IMR-90 (cell line): ENCODE data around the gene B4GALNT3. TPM values are rescaled to one million over a fixed set of nuclear protein-coding genes. Genes with fewer than 3 reads are reported as not detected.

ENCODE experiments used
- ATAC-seq: fragments of 200-7000 bp; cut with Tn5 transposase; 2 replicates; pipeline ENCODE4 v1.9.1; 2020; ENCODE audit warnings: low read depth, mild to moderate bottlenecking, moderate library complexity
- BruUV-seq: library from RNA; stranded (reverse); fragments of 400-500 nt; replicated peaks from 2 replicates; lab custom pipeline; 2021; lab: Mats Ljungman, UMichigan
- CTCF ChIA-PET: fragments of 300-600 bp; formaldehyde crosslinking; extraction: SDS; loops from one replicate; lab custom pipeline; 2021; ENCODE audit warnings: antibody characterized with exemption; lab: Yijun Ruan, JAX
- POLR2A ChIA-PET: fragments of 300-600 bp; sonication (Branson Sonifier 250); formaldehyde crosslinking; loops from one replicate; lab custom pipeline; 2022; ENCODE audit warnings: antibody characterized with exemption; ENCODE audit not compliant: unreplicated experiment; lab: Charles Lee
- DNase-seq: peaks from one replicate; pipeline ENCODE4 v3.0.0; 2013
- H2AFZ ChIP-seq: replicated peaks from 2 replicates; pipeline ENCODE3; 2013; ENCODE audit warnings: low read length, mild to moderate bottlenecking; ENCODE audit not compliant: poor library complexity
- H2AK5ac ChIP-seq: 2 replicates; pipeline ENCODE4 v1.6.1; 2013; ENCODE audit warnings: low read depth, low read length, inconsistent platforms
- H2AK9ac ChIP-seq: replicated peaks from 2 replicates; pipeline ENCODE3; 2013; ENCODE audit warnings: mild to moderate bottlenecking, low read depth, low read length, moderate library complexity; ENCODE audit not compliant: poor library complexity
- H2BK120ac ChIP-seq: 2 replicates; pipeline ENCODE4 v1.6.1; 2013; ENCODE audit warnings: low read depth, low read length, inconsistent platforms
- H2BK15ac ChIP-seq: 3 replicates; pipeline ENCODE4 v1.6.1; 2013; ENCODE audit warnings: low read depth, low read length, inconsistent platforms
- H2BK20ac ChIP-seq: 2 replicates; pipeline ENCODE4 v1.6.1; 2013; ENCODE audit warnings: low read depth, mild to moderate bottlenecking, inconsistent platforms, low read length, moderate library complexity
- H2BK5ac ChIP-seq: 2 replicates; pipeline ENCODE4 v1.6.1; 2013; ENCODE audit warnings: mild to moderate bottlenecking, low read depth, low read length, inconsistent platforms; ENCODE audit not compliant: poor library complexity, severe bottlenecking
- H3K14ac ChIP-seq: replicated peaks from 2 replicates; pipeline ENCODE4 v1.6.1; 2013; ENCODE audit warnings: low read depth, low read length, inconsistent platforms
- H3K18ac ChIP-seq: 2 replicates; pipeline ENCODE4 v1.6.1; 2013; ENCODE audit warnings: low read depth, low read length, control low read depth
- H3K23ac ChIP-seq: 2 replicates; pipeline ENCODE4 v1.6.1; 2013; ENCODE audit warnings: low read depth, low read length, inconsistent platforms
- H3K27ac ChIP-seq: 2 replicates; pipeline ENCODE4 v1.5.1; 2013; ENCODE audit warnings: mild to moderate bottlenecking, control low read depth, low read length; ENCODE audit not compliant: insufficient read depth
- H3K27me3 ChIP-seq: 2 replicates; pipeline ENCODE4 v1.6.1; 2013; ENCODE audit warnings: low read length; ENCODE audit not compliant: control insufficient read depth, insufficient read depth
- H3K36me3 ChIP-seq: 2 replicates; pipeline ENCODE4 v1.6.1; 2013; ENCODE audit warnings: low read length, mixed read lengths; ENCODE audit not compliant: control insufficient read depth, insufficient read depth
- H3K4ac ChIP-seq: 2 replicates; pipeline ENCODE4 v1.6.1; 2013; ENCODE audit warnings: low read depth, low read length, inconsistent platforms
- H3K4me1 ChIP-seq: 2 replicates; pipeline ENCODE4 v1.6.1; 2013; ENCODE audit warnings: low read length, mixed read lengths; ENCODE audit not compliant: control insufficient read depth, insufficient read depth
- H3K4me2 ChIP-seq: 2 replicates; pipeline ENCODE4 v1.6.1; 2013; ENCODE audit warnings: low read depth, mild to moderate bottlenecking, control low read depth, low read length, moderate library complexity
- H3K4me3 ChIP-seq: 2 replicates; pipeline ENCODE4 v1.5.1; 2013; ENCODE audit warnings: low read depth, mild to moderate bottlenecking, control low read depth, low read length, moderate library complexity; ENCODE audit not compliant: insufficient read depth
- H3K56ac ChIP-seq: 2 replicates; pipeline ENCODE4 v1.6.1; 2013; ENCODE audit warnings: low read length, inconsistent platforms; ENCODE audit not compliant: insufficient read depth; ENCODE audit errors: extremely low read depth
- H3K79me1 ChIP-seq, 2 experiments: 2 replicates each; pipeline ENCODE4 v1.6.1; 2013; ENCODE audit warnings: low read length in 2 of 2, inconsistent platforms in 1 of 2, low read depth in 1 of 2
- H3K9ac ChIP-seq: 2 replicates; pipeline ENCODE4 v1.6.1; 2013; ENCODE audit warnings: low read depth, low read length, control low read depth
- H3K9me1 ChIP-seq: 2 replicates; pipeline ENCODE4 v1.6.1; 2013; ENCODE audit warnings: low read length, inconsistent platforms; ENCODE audit not compliant: insufficient read depth
- H3K9me3 ChIP-seq: 2 replicates; pipeline ENCODE4 v1.6.1; 2013; ENCODE audit warnings: low read length; ENCODE audit not compliant: control insufficient read depth, insufficient read depth
- H4K20me1 ChIP-seq: 2 replicates; pipeline ENCODE4 v1.6.1; 2013; ENCODE audit warnings: low read length, inconsistent platforms; ENCODE audit not compliant: insufficient read depth
- H4K5ac ChIP-seq: 2 replicates; pipeline ENCODE4 v1.6.1; 2013; ENCODE audit warnings: mild to moderate bottlenecking, low read depth, low read length, control low read depth
- H4K8ac ChIP-seq, 2 experiments: 2 replicates each; pipeline ENCODE4 v1.6.1; 2013; ENCODE audit warnings: low read depth in 2 of 2, low read length in 2 of 2, control low read depth in 1 of 2, inconsistent platforms in 1 of 2
- H4K91ac ChIP-seq: 2 replicates; pipeline ENCODE4 v1.6.1; 2013; ENCODE audit warnings: low read depth, low read length, inconsistent platforms; ENCODE audit not compliant: insufficient read depth
- BHLHE40 ChIP-seq: fragments of 150-350 bp; IDR thresholded peaks from 2 replicates; pipeline ENCODE4 v1.6.1; 2016; ENCODE audit warnings: mild to moderate bottlenecking, low read depth, low read length
- CEBPB ChIP-seq: IDR thresholded peaks from 2 replicates; pipeline ENCODE4 v1.6.1; 2012; ENCODE audit warnings: low read depth, low read length, improper control_type of control experiment
- CHD1 ChIP-seq: IDR thresholded peaks from 2 replicates; pipeline ENCODE4 v1.6.1; 2012; ENCODE audit warnings: low read depth, low read length, improper control_type of control experiment
- FOS ChIP-seq: fragments of 150-350 bp; IDR thresholded peaks from 2 replicates; pipeline ENCODE4 v1.6.1; 2016; ENCODE audit warnings: low read depth, low read length
- MAFK ChIP-seq: IDR thresholded peaks from 2 replicates; pipeline ENCODE4 v1.6.1; 2012; ENCODE audit warnings: low read depth, low read length, improper control_type of control experiment
- MAZ ChIP-seq: IDR thresholded peaks from 2 replicates; pipeline ENCODE4 v1.6.1; 2012; ENCODE audit warnings: low read depth, mild to moderate bottlenecking, low read length, improper control_type of control experiment, moderate library complexity, borderline replicate concordance
- MXI1 ChIP-seq: IDR thresholded peaks from 2 replicates; pipeline ENCODE4 v1.6.1; 2012; ENCODE audit warnings: low read depth, mild to moderate bottlenecking, low read length, moderate library complexity, borderline replicate concordance
- NFE2L2 ChIP-seq: fragments of 150-350 bp; IDR thresholded peaks from 2 replicates; pipeline ENCODE4 v1.6.1; 2016; ENCODE audit warnings: low read depth, mild to moderate bottlenecking, low read length
- POLR2A ChIP-seq: IDR thresholded peaks from 2 replicates; pipeline ENCODE4 v1.6.1; 2012; ENCODE audit warnings: mild to moderate bottlenecking, low read depth, low read length
- RAD21 ChIP-seq: IDR thresholded peaks from 2 replicates; pipeline ENCODE4 v1.6.1; 2012; ENCODE audit warnings: low read length, improper control_type of control experiment
- RCOR1 ChIP-seq: IDR thresholded peaks from 2 replicates; pipeline ENCODE4 v1.6.1; 2012; ENCODE audit warnings: mild to moderate bottlenecking, low read length, improper control_type of control experiment; ENCODE audit not compliant: insufficient replicate concordance
- RFX5 ChIP-seq: IDR thresholded peaks from 2 replicates; pipeline ENCODE4 v1.8.0; 2012; ENCODE audit warnings: low read depth, mild to moderate bottlenecking, low read length, moderate library complexity
- SMC3 ChIP-seq: fragments of 150-350 bp; IDR thresholded peaks from 2 replicates; pipeline ENCODE4 v1.6.1; 2016; ENCODE audit warnings: low read depth, mild to moderate bottlenecking, antibody characterized with exemption, low read length, moderate library complexity
- WGBS, 2 experiments: methylation state at CpG; one replicate each; pipeline versions ENCODE4 v1.1.5 to v1.1.7; 2013; ENCODE audit warnings: missing lambda C conversion rate in 2 of 2; ENCODE audit not compliant: insufficient read length in 1 of 2; ENCODE audit errors: extremely low coverage in 2 of 2; 5-methylcytosine and 5-hydroxymethylcytosine counted together
- dilution Hi-C: fragments of 300-500 bp; cut with HindIII; formaldehyde crosslinking; loops from one replicate; pipeline ENCODE4 v1.14.3; 2018; ENCODE audit warnings: low sequenced_read_pairs; ENCODE audit not compliant: unreplicated experiment
- in situ Hi-C: fragments of 300-500 bp; cut with MboI; formaldehyde crosslinking; loops from 3 replicates; pipeline ENCODE4 v1.14.3; 2019; ENCODE audit warnings: low sequenced_read_pairs, inconsistent platforms, mixed read lengths
- intact Hi-C: fragments of 100-400 bp; cut with micrococcal nuclease; formaldehyde crosslinking; loops from 2 replicates; pipeline ENCODE4 v1.10.0; 2022
- polyA plus RNA-seq, 3 experiments: library from polyadenylated mRNA; depleted of rRNA; stranded (reverse); fragments of >200 nt; gene quantifications; 2 replicates each; pipeline ENCODE4 v1.2.3, GENCODE V29; 2012; ENCODE audit warnings: low replicate concordance in 1 of 3
- total RNA-seq: library from RNA; depleted of rRNA; stranded (reverse); fragments of >200 nt; gene quantifications from 2 replicates; pipeline ENCODE4 v1.2.3, GENCODE V29; 2012
- TF ChIP-seq, protein P1 (sequence below): fragments of 150-350 bp; IDR thresholded peaks from 2 replicates; pipeline ENCODE4 v1.6.1; 2016; ENCODE audit warnings: low read depth, mild to moderate bottlenecking, low read length, moderate library complexity, borderline replicate concordance
- TF ChIP-seq, protein P2 (sequence below): fragments of 150-350 bp; IDR thresholded peaks from 2 replicates; pipeline ENCODE4 v1.6.1; 2017; ENCODE audit warnings: mild to moderate bottlenecking, antibody characterized with exemption, low read length, low read depth
- TF ChIP-seq, protein P3 (sequence below): conservative IDR thresholded peaks from 2 replicates; pipeline ENCODE4 v1.5.1; 2012; ENCODE audit warnings: mild to moderate bottlenecking, low read depth, low read length, improper control_type of control experiment

Gene B4GALNT3
- total and polyA plus RNA-seq, 2 of the 4 experiments (the other 2 are of a cell fraction): not detected

DNA sequence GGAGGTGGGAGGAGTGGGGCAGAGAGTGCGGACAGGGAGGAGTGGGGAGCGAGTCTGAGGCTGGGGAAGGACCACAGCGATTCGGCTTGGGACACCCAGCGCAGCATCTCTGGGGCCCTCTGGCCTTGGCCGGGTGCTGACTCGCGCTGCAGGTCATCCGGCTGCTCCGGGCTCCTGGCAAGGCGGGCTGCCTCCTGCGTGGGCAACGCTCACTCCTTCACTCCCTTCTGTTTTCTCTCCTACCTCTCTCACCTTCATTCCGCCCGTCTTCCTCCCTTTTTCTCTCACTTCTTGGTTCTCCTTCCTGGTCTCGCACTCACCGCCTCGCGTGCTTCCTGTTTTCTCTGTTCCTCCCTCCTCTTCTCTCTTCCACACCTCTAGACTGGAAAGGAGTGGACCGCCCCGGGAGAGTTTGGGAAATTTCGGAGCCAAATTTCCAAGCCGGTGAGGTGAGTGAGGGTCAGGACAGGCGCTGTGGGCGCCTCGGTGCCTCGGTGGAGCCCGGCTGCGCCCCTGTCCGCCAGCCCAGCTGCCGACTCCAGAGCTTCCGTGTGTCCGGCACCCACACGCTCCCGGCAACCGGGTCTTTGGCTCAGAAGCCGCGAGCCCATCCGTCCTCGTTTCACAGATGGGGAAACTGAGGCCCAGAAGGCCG lies 86.7 kb downstream of the B4GALNT3 start:
- no peak overlapping the region; the same call in 1 of the 2 replicates for H3K4me2 ChIP-seq

More for the DNA sequence above, 86.7 kb downstream of the B4GALNT3 start:
- no peak overlapping the region for H3K27ac ChIP-seq
- no peak overlapping the region for H3K23ac ChIP-seq
- H3K56ac ChIP-seq: no peak overlapping the region
- in situ Hi-C loops (no loop called here), intact Hi-C loops (loop anchor here (10.0 kb wide), 1 partner anchor 222 kb away; no protein-coding TSS in a partner anchor), dilution Hi-C loops (no loop called here)
- H4K8ac ChIP-seq: no peak overlapping the region
- no peak overlapping the region for H3K14ac ChIP-seq
- no TSS peak for BruUV-seq
- TF ChIP-seq, protein P1, sequence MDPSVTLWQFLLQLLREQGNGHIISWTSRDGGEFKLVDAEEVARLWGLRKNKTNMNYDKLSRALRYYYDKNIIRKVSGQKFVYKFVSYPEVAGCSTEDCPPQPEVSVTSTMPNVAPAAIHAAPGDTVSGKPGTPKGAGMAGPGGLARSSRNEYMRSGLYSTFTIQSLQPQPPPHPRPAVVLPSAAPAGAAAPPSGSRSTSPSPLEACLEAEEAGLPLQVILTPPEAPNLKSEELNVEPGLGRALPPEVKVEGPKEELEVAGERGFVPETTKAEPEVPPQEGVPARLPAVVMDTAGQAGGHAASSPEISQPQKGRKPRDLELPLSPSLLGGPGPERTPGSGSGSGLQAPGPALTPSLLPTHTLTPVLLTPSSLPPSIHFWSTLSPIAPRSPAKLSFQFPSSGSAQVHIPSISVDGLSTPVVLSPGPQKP: no peak
- no peak for TF ChIP-seq CEBPB
- no peak for TF ChIP-seq FOS
- TF ChIP-seq, protein P2, sequence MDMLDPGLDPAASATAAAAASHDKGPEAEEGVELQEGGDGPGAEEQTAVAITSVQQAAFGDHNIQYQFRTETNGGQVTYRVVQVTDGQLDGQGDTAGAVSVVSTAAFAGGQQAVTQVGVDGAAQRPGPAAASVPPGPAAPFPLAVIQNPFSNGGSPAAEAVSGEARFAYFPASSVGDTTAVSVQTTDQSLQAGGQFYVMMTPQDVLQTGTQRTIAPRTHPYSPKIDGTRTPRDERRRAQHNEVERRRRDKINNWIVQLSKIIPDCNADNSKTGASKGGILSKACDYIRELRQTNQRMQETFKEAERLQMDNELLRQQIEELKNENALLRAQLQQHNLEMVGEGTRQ: no peak
- TF ChIP-seq CHD1: no peak
- TF ChIP-seq SMC3: no peak
- no peak for TF ChIP-seq RCOR1
- no peak for TF ChIP-seq MXI1
- no peak for TF ChIP-seq RFX5
- TF ChIP-seq MAZ: no peak
- TF ChIP-seq POLR2A: no peak
- no peak for TF ChIP-seq BHLHE40
- TF ChIP-seq RAD21: no peak
- TF ChIP-seq, protein P3, sequence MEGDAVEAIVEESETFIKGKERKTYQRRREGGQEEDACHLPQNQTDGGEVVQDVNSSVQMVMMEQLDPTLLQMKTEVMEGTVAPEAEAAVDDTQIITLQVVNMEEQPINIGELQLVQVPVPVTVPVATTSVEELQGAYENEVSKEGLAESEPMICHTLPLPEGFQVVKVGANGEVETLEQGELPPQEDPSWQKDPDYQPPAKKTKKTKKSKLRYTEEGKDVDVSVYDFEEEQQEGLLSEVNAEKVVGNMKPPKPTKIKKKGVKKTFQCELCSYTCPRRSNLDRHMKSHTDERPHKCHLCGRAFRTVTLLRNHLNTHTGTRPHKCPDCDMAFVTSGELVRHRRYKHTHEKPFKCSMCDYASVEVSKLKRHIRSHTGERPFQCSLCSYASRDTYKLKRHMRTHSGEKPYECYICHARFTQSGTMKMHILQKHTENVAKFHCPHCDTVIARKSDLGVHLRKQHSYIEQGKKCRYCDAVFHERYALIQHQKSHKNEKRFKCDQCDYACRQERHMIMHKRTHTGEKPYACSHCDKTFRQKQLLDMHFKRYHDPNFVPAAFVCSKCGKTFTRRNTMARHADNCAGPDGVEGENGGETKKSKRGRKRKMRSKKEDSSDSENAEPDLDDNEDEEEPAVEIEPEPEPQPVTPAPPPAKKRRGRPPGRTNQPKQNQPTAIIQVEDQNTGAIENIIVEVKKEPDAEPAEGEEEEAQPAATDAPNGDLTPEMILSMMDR: no peak
- no peak for TF ChIP-seq NFE2L2
- TF ChIP-seq MAFK: no peak
- no peak overlapping the region for H2AFZ ChIP-seq
- POLR2A ChIA-PET: no interaction called here
- no peak overlapping the region for H2BK15ac ChIP-seq
- no peak overlapping the region for H3K9ac ChIP-seq
- no peak overlapping the region for H2BK120ac ChIP-seq
- H3K9me3 ChIP-seq: no peaks in the 10 kb centered on the region
- no peak overlapping the region for H2AK5ac ChIP-seq
- H2AK9ac ChIP-seq: peak overlapping the region; percentile 12
- CTCF ChIA-PET: interaction anchor here (0.6 to 3.0 kb wide), 3 partner anchors 89 to 118 kb away, joined by 3 to 21 read pairs (median 5); no protein-coding TSS in a partner anchor
- ATAC-seq (no peak), DNase-seq (no peak)
- H2BK20ac ChIP-seq: no peak overlapping the region
- H3K4me3 ChIP-seq: no peak overlapping the region
- no peak overlapping the region for H3K18ac ChIP-seq
- 83 to 100% methylated on average over 2 to 18 of the region's 41 CpGs for WGBS, 2 experiments
- H3K79me1 ChIP-seq: no peaks in the 10 kb centered on the region
- H3K36me3 ChIP-seq: no peaks in the 10 kb centered on the region
- no peaks in the 10 kb centered on the region for H4K20me1 ChIP-seq
- H4K5ac ChIP-seq: no peak overlapping the region
- no peaks in the 10 kb centered on the region for H3K9me1 ChIP-seq
- H4K91ac ChIP-seq: no peak overlapping the region
- H2BK5ac ChIP-seq: no peak overlapping the region
- peaks cover 61% of the 10 kb centered on the region for H3K27me3 ChIP-seq
- no peaks in the 10 kb centered on the region for H3K4me1 ChIP-seq
- no peak overlapping the region for H3K4ac ChIP-seq
